ENCODE data around the gene DYNC1I1.

DYNC1I1 gene

GRCh38 chr7:95805909-95806308 lies 33.6 kb downstream of the DYNC1I1 start:
- Histone ChIP-seq H3K9ac (ENCODE audit: insufficient read length, low read depth) (no peak overlapping the region), H3K9me3 (ENCODE audit: insufficient read depth, low read length) (no peaks in the 10 kb centered on the region), H3K36me3 (ENCODE audit: insufficient read depth, insufficient read length, low read length) (no peaks in the 10 kb centered on the region), H3K4me3 (ENCODE audit: insufficient read length, low read depth) (no peak overlapping the region), H3K4me1 (ENCODE audit: insufficient read depth, insufficient read length) (no peaks in the 10 kb centered on the region), H3K27me3 (ENCODE audit: insufficient read depth, insufficient read length) (no peaks in the 10 kb centered on the region)
- no peak for TF ChIP-seq ZNF274 (IDR thresholded peaks at IDR 0.05; ENCODE audit: low read depth, low read length)
- TF ChIP-seq SUZ12 (IDR thresholded peaks at IDR 0.05; ENCODE audit: extremely low read depth, insufficient read depth, insufficient read length) = no peak
- no peak for TF ChIP-seq YY1 (IDR thresholded peaks at IDR 0.05; ENCODE audit: insufficient read depth, insufficient read length)
- DNase-seq (ENCODE audit: low read depth, low spot score) = no peak

- H3K36me3 ChIP-seq (ENCODE audit: insufficient read depth, insufficient read length, low read length) = no peaks in the 10 kb centered on the region
Observed at GRCh38 chr7:95808396-95808795, 36.0 kb downstream of the DYNC1I1 start.

GRCh38 chr7:95811846-95812445 lies 39.6 kb downstream of the DYNC1I1 start:
- TF ChIP-seq SUZ12 (IDR thresholded peaks at IDR 0.05; ENCODE audit: extremely low read depth, insufficient read depth, insufficient read length) (no peak), YY1 (IDR thresholded peaks at IDR 0.05; ENCODE audit: insufficient read depth, insufficient read length) (no peak), ZNF274 (IDR thresholded peaks at IDR 0.05; ENCODE audit: low read depth, low read length) (no peak)
- no peak for DNase-seq (ENCODE audit: low read depth, low spot score)

More at GRCh38 chr7:95808396-95808795, 36.0 kb downstream of the DYNC1I1 start:
- Histone ChIP-seq H3K9me3 (ENCODE audit: insufficient read depth, low read length) (no peaks in the 10 kb centered on the region), H3K27me3 (ENCODE audit: insufficient read depth, insufficient read length) (no peaks in the 10 kb centered on the region), H3K9ac (ENCODE audit: insufficient read length, low read depth) (no peak overlapping the region), H3K4me3 (ENCODE audit: insufficient read length, low read depth) (no peak overlapping the region), H3K4me1 (ENCODE audit: insufficient read depth, insufficient read length) (no peaks in the 10 kb centered on the region)
- no peak for DNase-seq (ENCODE audit: low read depth, low spot score)
- TF ChIP-seq SUZ12 (IDR thresholded peaks at IDR 0.05; ENCODE audit: extremely low read depth, insufficient read depth, insufficient read length) (no peak), ZNF274 (IDR thresholded peaks at IDR 0.05; ENCODE audit: low read depth, low read length) (no peak), YY1 (IDR thresholded peaks at IDR 0.05; ENCODE audit: insufficient read depth, insufficient read length) (no peak)

GRCh38 chr7:95814721-95815120 lies 42.4 kb downstream of the DYNC1I1 start:
- Histone ChIP-seq H3K9ac (ENCODE audit: insufficient read length, low read depth) (no peak overlapping the region), H3K9me3 (ENCODE audit: insufficient read depth, low read length) (no peaks in the 10 kb centered on the region), H3K36me3 (ENCODE audit: insufficient read depth, insufficient read length, low read length) (no peaks in the 10 kb centered on the region), H3K4me3 (ENCODE audit: insufficient read length, low read depth) (no peak overlapping the region), H3K27me3 (ENCODE audit: insufficient read depth, insufficient read length) (no peaks in the 10 kb centered on the region), H3K4me1 (ENCODE audit: insufficient read depth, insufficient read length) (no peaks in the 10 kb centered on the region)
- no peak for TF ChIP-seq YY1 (IDR thresholded peaks at IDR 0.05; ENCODE audit: insufficient read depth, insufficient read length)
- no peak for TF ChIP-seq SUZ12 (IDR thresholded peaks at IDR 0.05; ENCODE audit: extremely low read depth, insufficient read depth, insufficient read length)
- TF ChIP-seq ZNF274 (IDR thresholded peaks at IDR 0.05; ENCODE audit: low read depth, low read length) = no peak
- DNase-seq (ENCODE audit: low read depth, low spot score) = no peak

More at GRCh38 chr7:95811846-95812445, 39.6 kb downstream of the DYNC1I1 start:
- H3K4me1 ChIP-seq (ENCODE audit: insufficient read depth, insufficient read length) = no peaks in the 10 kb centered on the region
- H3K36me3 ChIP-seq (ENCODE audit: insufficient read depth, insufficient read length, low read length) = no peaks in the 10 kb centered on the region
- no peak overlapping the region for H3K4me3 ChIP-seq (ENCODE audit: insufficient read length, low read depth)
- H3K27me3 ChIP-seq (ENCODE audit: insufficient read depth, insufficient read length) = no peaks in the 10 kb centered on the region
- no peak overlapping the region for H3K9ac ChIP-seq (ENCODE audit: insufficient read length, low read depth)
- H3K9me3 ChIP-seq (ENCODE audit: insufficient read depth, low read length) = no peaks in the 10 kb centered on the region

GRCh38 chr7:95817866-95818640 lies 45.7 kb downstream of the DYNC1I1 start:
- H3K9me3 ChIP-seq (ENCODE audit: insufficient read depth, low read length) = no peaks in the 10 kb centered on the region
- TF ChIP-seq YY1 (IDR thresholded peaks at IDR 0.05; ENCODE audit: insufficient read depth, insufficient read length) = no peak
- no peaks in the 10 kb centered on the region for H3K36me3 ChIP-seq (ENCODE audit: insufficient read depth, insufficient read length, low read length)
- DNase-seq (ENCODE audit: low read depth, low spot score) = no peak
- no peaks in the 10 kb centered on the region for H3K4me1 ChIP-seq (ENCODE audit: insufficient read depth, insufficient read length)
- H3K9ac ChIP-seq (ENCODE audit: insufficient read length, low read depth) = no peak overlapping the region
- H3K4me3 ChIP-seq (ENCODE audit: insufficient read length, low read depth) = no peak overlapping the region
- no peaks in the 10 kb centered on the region for H3K27me3 ChIP-seq (ENCODE audit: insufficient read depth, insufficient read length)

GRCh38 chr7:95820778-95821177 lies 48.4 kb downstream of the DYNC1I1 start:
- no peaks in the 10 kb centered on the region for H3K9me3 ChIP-seq (ENCODE audit: insufficient read depth, low read length)
- no peaks in the 10 kb centered on the region for H3K4me1 ChIP-seq (ENCODE audit: insufficient read depth, insufficient read length)
- no peak overlapping the region for H3K4me3 ChIP-seq (ENCODE audit: insufficient read length, low read depth)
- no peak for DNase-seq (ENCODE audit: low read depth, low spot score)
- H3K27me3 ChIP-seq (ENCODE audit: insufficient read depth, insufficient read length) = no peaks in the 10 kb centered on the region
- H3K9ac ChIP-seq (ENCODE audit: insufficient read length, low read depth) = no peak overlapping the region
- H3K36me3 ChIP-seq (ENCODE audit: insufficient read depth, insufficient read length, low read length) = no peaks in the 10 kb centered on the region
- TF ChIP-seq ZNF274 (IDR thresholded peaks at IDR 0.05; ENCODE audit: low read depth, low read length) (no peak), SUZ12 (IDR thresholded peaks at IDR 0.05; ENCODE audit: extremely low read depth, insufficient read depth, insufficient read length) (no peak), YY1 (IDR thresholded peaks at IDR 0.05; ENCODE audit: insufficient read depth, insufficient read length) (no peak)

- H3K36me3 ChIP-seq (ENCODE audit: insufficient read depth, insufficient read length, low read length) = no peaks in the 10 kb centered on the region
- no peak for TF ChIP-seq YY1 (IDR thresholded peaks at IDR 0.05; ENCODE audit: insufficient read depth, insufficient read length)
- no peak for TF ChIP-seq ZNF274 (IDR thresholded peaks at IDR 0.05; ENCODE audit: low read depth, low read length)
- TF ChIP-seq SUZ12 (IDR thresholded peaks at IDR 0.05; ENCODE audit: extremely low read depth, insufficient read depth, insufficient read length) = no peak
- DNase-seq (ENCODE audit: low read depth, low spot score) = no peak
- no peak overlapping the region for H3K4me3 ChIP-seq (ENCODE audit: insufficient read length, low read depth)
- H3K9me3 ChIP-seq (ENCODE audit: insufficient read depth, low read length) = no peaks in the 10 kb centered on the region
- no peaks in the 10 kb centered on the region for H3K4me1 ChIP-seq (ENCODE audit: insufficient read depth, insufficient read length)
- H3K27me3 ChIP-seq (ENCODE audit: insufficient read depth, insufficient read length) = no peaks in the 10 kb centered on the region
- no peak overlapping the region for H3K9ac ChIP-seq (ENCODE audit: insufficient read length, low read depth)
Observed at GRCh38 chr7:95822717-95823116, 50.4 kb downstream of the DYNC1I1 start.
